Measurements from ENCODE around the gene INTS11.

- no peak for TF ChIP-seq CTCF (IDR thresholded peaks at IDR 0.05)
- TF ChIP-seq POLR2AphosphoS5 (IDR thresholded peaks at IDR 0.05): no peak
- no peak for TF ChIP-seq POLR2A (IDR thresholded peaks at IDR 0.05)
These were observed 17.1 kb downstream of the INTS11 start for GRCh38 chr1:1307261-1307922.

All from prostate gland (tissue), 2 donors.